Mammary epithelial cell (primary cell): ENCODE results near the gene NOSIP.

Source experiments
- EZH2 ChIP-seq: IDR thresholded peaks from 2 replicates; pipeline ENCODE4 v1.6.1; 2012; ENCODE audit warnings: low read length, inconsistent platforms, borderline replicate concordance
- TF ChIP-seq, protein P1 (sequence below), 2 donors: IDR thresholded peaks in 1 of 2; conservative IDR thresholded peaks in 1 of 2; 2 replicates each; pipeline ENCODE4 v1.5.1; 2011 to 2012; ENCODE audit warnings: inconsistent platforms in 2 of 2, low read length in 2 of 2, mild to moderate bottlenecking in 2 of 2, control low read depth in 1 of 2, low read depth in 1 of 2; ENCODE audit not compliant: insufficient read depth in 1 of 2; ENCODE audit errors: extremely low read depth in 1 of 2

DNA sequence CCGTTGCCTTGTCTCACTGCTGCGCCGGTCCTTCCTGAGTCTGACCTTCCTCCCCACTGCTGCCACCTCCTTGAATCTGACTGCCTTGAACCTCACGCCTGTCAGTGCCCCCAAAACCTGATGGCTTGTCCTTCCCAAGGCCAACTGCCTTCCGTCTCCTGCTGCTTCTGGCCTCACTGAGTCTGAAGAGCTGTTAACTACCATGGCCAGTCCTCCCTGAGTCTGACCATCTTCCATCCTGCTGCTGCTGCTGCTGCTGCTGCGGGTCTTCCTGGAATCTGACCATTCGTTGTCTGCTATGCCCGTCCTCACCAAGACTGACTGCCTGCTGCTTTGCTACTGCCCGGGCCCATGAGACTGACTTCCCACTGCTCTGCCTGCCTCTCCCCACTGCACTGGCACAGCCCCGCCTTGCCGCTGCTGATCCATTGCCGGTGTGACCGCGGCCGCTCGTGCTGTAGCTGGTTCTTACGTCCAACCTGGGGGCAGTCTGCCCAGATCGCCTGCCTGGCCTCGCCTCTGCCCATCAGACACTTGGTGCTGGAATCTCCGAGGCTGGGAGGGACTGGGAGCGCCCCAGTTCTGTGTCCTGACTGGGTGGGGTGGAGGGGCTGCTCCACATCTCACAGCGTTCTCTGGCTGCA lies 55.4 kb downstream of the NOSIP start:
- TF ChIP-seq, protein P1, sequence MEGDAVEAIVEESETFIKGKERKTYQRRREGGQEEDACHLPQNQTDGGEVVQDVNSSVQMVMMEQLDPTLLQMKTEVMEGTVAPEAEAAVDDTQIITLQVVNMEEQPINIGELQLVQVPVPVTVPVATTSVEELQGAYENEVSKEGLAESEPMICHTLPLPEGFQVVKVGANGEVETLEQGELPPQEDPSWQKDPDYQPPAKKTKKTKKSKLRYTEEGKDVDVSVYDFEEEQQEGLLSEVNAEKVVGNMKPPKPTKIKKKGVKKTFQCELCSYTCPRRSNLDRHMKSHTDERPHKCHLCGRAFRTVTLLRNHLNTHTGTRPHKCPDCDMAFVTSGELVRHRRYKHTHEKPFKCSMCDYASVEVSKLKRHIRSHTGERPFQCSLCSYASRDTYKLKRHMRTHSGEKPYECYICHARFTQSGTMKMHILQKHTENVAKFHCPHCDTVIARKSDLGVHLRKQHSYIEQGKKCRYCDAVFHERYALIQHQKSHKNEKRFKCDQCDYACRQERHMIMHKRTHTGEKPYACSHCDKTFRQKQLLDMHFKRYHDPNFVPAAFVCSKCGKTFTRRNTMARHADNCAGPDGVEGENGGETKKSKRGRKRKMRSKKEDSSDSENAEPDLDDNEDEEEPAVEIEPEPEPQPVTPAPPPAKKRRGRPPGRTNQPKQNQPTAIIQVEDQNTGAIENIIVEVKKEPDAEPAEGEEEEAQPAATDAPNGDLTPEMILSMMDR (conservative IDR thresholded peaks at IDR 0.05 in 1 of 2, IDR thresholded peaks at IDR 0.05 in 1 of 2; ENCODE audit: extremely low read depth in 1 of 2, insufficient read depth in 1 of 2, low read depth in 1 of 2, low read length in 2 of 2): no peak
- no peak for TF ChIP-seq EZH2
